Gastrocnemius medialis (tissue), 4 donors: ENCODE data around the gene TXNIP. TPM values are rescaled to one million over a fixed set of nuclear protein-coding genes. Genes with fewer than 3 reads are reported as not detected.

ENCODE experiments used
- ATAC-seq, 2 donors: fragments of 150-250 bp; one replicate each; pipeline ENCODE4 v1.9.1; 2016
- DNase-seq, 2 donors: peaks; one replicate each; pipeline ENCODE4 v3.0.0-alpha.2; 2019
- H3K27ac ChIP-seq, 4 donors: fragments of 200-600 bp; sonication (generic); 1 replicate in 1 of 4; 2 replicates in 3 of 4; pipeline ENCODE4 v1.5.1; 2016 to 2018; ENCODE audit warnings: mild to moderate bottlenecking in 2 of 4, moderate library complexity in 1 of 4
- H3K27me3 ChIP-seq, 3 donors: fragments of 200-600 bp; sonication (generic) in 2 of 3; 1 replicate in 1 of 3; 2 replicates in 2 of 3; pipeline versions ENCODE4 v1.5.1 to v1.6.0; 2016 to 2019; ENCODE audit warnings: mild to moderate bottlenecking in 1 of 3, moderate library complexity in 1 of 3
- H3K36me3 ChIP-seq, 2 donors: fragments of 200-600 bp; sonication (generic) in 1 of 2; one replicate each; pipeline ENCODE4 v1.5.1; 2017 to 2018
- H3K4me1 ChIP-seq, 2 donors: fragments of 200-600 bp; sonication (generic) in 1 of 2; one replicate each; pipeline ENCODE4 v1.5.1; 2016 to 2017; ENCODE audit warnings: mild to moderate bottlenecking in 2 of 2
- H3K4me3 ChIP-seq, 4 donors: fragments of 200-600 bp; sonication (generic) in 3 of 4; 1 replicate in 1 of 4; 2 replicates in 3 of 4; pipeline ENCODE4 v1.5.1; 2016 to 2019; ENCODE audit warnings: mild to moderate bottlenecking in 2 of 4
- H3K9me3 ChIP-seq, 3 donors: fragments of 200-600 bp; sonication (generic) in 2 of 3; 1 replicate in 1 of 3; 2 replicates in 2 of 3; pipeline ENCODE4 v1.5.1; 2016 to 2019
- POLR2A ChIP-seq, 2 donors: fragments of 450-650 bp; IDR thresholded peaks; one replicate each; pipeline ENCODE4 v1.6.1; 2017; ENCODE audit warnings: antibody characterized with exemption in 2 of 2, mild to moderate bottlenecking in 2 of 2, moderate library complexity in 2 of 2
- in situ Hi-C, 4 donors: fragments of 200-750 bp; cut with MboI; loops; one replicate each; pipeline versions ENCODE4 v1.15.0 to v1.8.0; 2017; ENCODE audit warnings: low sequenced_read_pairs in 4 of 4
- intact Hi-C: fragments of 100-400 bp; cut with DNase I; formaldehyde crosslinking; loops from one replicate; pipeline ENCODE4 v1.15.1; 2023; ENCODE audit warnings: low total_unique reads
- total RNA-seq, 4 donors: library from RNA; depleted of rRNA; stranded (reverse); fragments of >200 nt; gene quantifications; one replicate each; pipeline versions ENCODE4 v1.1.0 to v1.2.3, GENCODE V29; 2016
- TF ChIP-seq, protein P1 (sequence below), 5 experiments: fragments of 450-650 bp in 3 of 5; fragments of 200-600 bp in 2 of 5; sonication (generic) in 2 of 5; IDR thresholded peaks in 4 of 5; conservative IDR thresholded peaks in 1 of 5; 1 replicate in 4 of 5; 2 replicates in 1 of 5; pipeline ENCODE4 v1.5.1; 2016 to 2019; ENCODE audit warnings: antibody characterized with exemption in 5 of 5, mild to moderate bottlenecking in 3 of 5, moderate library complexity in 3 of 5

The TXNIP gene
- total RNA-seq, 4 donors from 2014 or later, result 1,815 to 2,839 (median 2,202) TPM

- Histone ChIP-seq H3K36me3 (no peaks in the 10 kb centered on the region), H3K4me1 (peaks cover 24% of the 10 kb centered on the region in 2 donors), H3K27me3 (no peaks in the 10 kb centered on the region), H3K9me3 (no peaks in the 10 kb centered on the region), H3K27ac (peak overlapping the region; percentile 25 to 50 (median 40)), H3K4me3 (no peak overlapping the region)
- TF ChIP-seq, protein P1, sequence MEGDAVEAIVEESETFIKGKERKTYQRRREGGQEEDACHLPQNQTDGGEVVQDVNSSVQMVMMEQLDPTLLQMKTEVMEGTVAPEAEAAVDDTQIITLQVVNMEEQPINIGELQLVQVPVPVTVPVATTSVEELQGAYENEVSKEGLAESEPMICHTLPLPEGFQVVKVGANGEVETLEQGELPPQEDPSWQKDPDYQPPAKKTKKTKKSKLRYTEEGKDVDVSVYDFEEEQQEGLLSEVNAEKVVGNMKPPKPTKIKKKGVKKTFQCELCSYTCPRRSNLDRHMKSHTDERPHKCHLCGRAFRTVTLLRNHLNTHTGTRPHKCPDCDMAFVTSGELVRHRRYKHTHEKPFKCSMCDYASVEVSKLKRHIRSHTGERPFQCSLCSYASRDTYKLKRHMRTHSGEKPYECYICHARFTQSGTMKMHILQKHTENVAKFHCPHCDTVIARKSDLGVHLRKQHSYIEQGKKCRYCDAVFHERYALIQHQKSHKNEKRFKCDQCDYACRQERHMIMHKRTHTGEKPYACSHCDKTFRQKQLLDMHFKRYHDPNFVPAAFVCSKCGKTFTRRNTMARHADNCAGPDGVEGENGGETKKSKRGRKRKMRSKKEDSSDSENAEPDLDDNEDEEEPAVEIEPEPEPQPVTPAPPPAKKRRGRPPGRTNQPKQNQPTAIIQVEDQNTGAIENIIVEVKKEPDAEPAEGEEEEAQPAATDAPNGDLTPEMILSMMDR (IDR thresholded peaks at IDR 0.05 in 4 of 5, conservative IDR thresholded peaks at IDR 0.05 in 1 of 5), result no peak
- no peak for TF ChIP-seq POLR2A (IDR thresholded peaks at IDR 0.05)
- in situ Hi-C loops, result loop anchor here (5.0 kb wide), 1 partner anchor 37 kb away; no protein-coding TSS in a partner anchor
- intact Hi-C loops, result no loop called here
- DNase-seq (no peak), ATAC-seq (no peak)
These were observed 21.2 kb downstream of the TXNIP start for GRCh38 chr1:145975216-145975615.

DNA sequence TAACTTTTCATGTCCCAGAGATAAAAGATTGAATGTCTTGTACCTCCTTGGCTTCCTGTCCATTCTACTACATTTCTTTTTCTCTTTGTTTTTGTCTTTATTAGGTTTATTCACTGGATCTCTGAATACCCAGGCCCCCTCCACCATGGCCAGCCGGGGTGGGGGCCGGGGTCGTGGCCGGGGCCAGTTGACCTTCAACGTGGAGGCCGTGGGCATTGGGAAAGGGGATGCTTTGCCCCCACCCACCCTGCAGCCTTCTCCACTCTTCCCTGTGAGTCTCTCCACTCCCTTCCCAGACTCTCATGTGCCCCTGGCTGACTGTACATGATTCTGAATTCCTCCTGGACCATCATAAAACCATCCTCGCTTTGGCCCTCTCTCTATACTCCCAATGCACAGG, 21.7 kb downstream of the TXNIP start:
- Histone ChIP-seq H3K36me3 (no peaks in the 10 kb centered on the region), H3K4me1 (peaks cover 19% of the 10 kb centered on the region in 2 donors), H3K27me3 (no peaks in the 10 kb centered on the region), H3K4me3 (no peak overlapping the region), H3K27ac (peak overlapping the region; percentile 25 to 50 (median 40)), H3K9me3 (no peaks in the 10 kb centered on the region)
- TF ChIP-seq POLR2A (IDR thresholded peaks at IDR 0.05), result no peak
- intact Hi-C loops (no loop called here), in situ Hi-C loops (loop anchor here (5.0 kb wide), 1 partner anchor 38 kb away; no protein-coding TSS in a partner anchor)
- DNase-seq (no peak), ATAC-seq (no peak)

GRCh38 chr1:145972580-145972979, 23.8 kb downstream of the TXNIP start:
- in situ Hi-C loops (no loop called here), intact Hi-C loops (no loop called here)
- no peak for DNase-seq
- no peaks in the 10 kb centered on the region for H3K9me3 ChIP-seq
- H3K36me3 ChIP-seq, result peaks cover 0 to 2% of the 10 kb centered on the region in 2 donors
- H3K4me3 ChIP-seq, result no peak overlapping the region
- no peaks in the 10 kb centered on the region for H3K27me3 ChIP-seq
- peaks cover under 1% of the 10 kb centered on the region in 2 donors for H3K4me1 ChIP-seq
- no peak for TF ChIP-seq POLR2A (IDR thresholded peaks at IDR 0.05)
- TF ChIP-seq, protein P1 (IDR thresholded peaks at IDR 0.05 in 4 of 5, conservative IDR thresholded peaks at IDR 0.05 in 1 of 5), result no peak
- no peak for ATAC-seq
- peak overlapping the region in 2 of 4 donors; percentile 34 to 42 for H3K27ac ChIP-seq

GRCh38 chr1:145967288-145967687, 29.1 kb downstream of the TXNIP start:
- in situ Hi-C loops, result no loop called here

GRCh38 chr1:145965119-145965744, 31.1 kb downstream of the TXNIP start:
- H3K9me3 ChIP-seq, result no peaks in the 10 kb centered on the region
- peak overlapping the region; percentile 67 to 82 (median 73) for H3K4me3 ChIP-seq
- ATAC-seq, result no peak
- H3K27ac ChIP-seq, result peak overlapping the region; percentile 88 to 99 (median 96)
- DNase-seq, result no peak
- H3K27me3 ChIP-seq, result no peaks in the 10 kb centered on the region
- TF ChIP-seq, protein P1 (IDR thresholded peaks at IDR 0.05 in 4 of 5, conservative IDR thresholded peaks at IDR 0.05 in 1 of 5), result no peak
- no peak for TF ChIP-seq POLR2A (IDR thresholded peaks at IDR 0.05)
- intact Hi-C loops, result loop anchor here (2.0 kb wide), 2 partner anchors 14 to 72 kb away; no protein-coding TSS in a partner anchor
- in situ Hi-C loops, result no loop called here
- H3K36me3 ChIP-seq, result peaks cover 0 to 6% of the 10 kb centered on the region in 2 donors
- peaks cover 24 to 25% of the 10 kb centered on the region in 2 donors for H3K4me1 ChIP-seq

More at GRCh38 chr1:145967288-145967687, 29.1 kb downstream of the TXNIP start:
- DNase-seq, result no peak
- TF ChIP-seq POLR2A (IDR thresholded peaks at IDR 0.05), result no peak
- TF ChIP-seq, protein P1 (IDR thresholded peaks at IDR 0.05 in 4 of 5, conservative IDR thresholded peaks at IDR 0.05 in 1 of 5), result no peak
- Histone ChIP-seq H3K27ac (no peak overlapping the region), H3K36me3 (peaks cover 0 to 6% of the 10 kb centered on the region in 2 donors), H3K27me3 (no peaks in the 10 kb centered on the region), H3K9me3 (no peaks in the 10 kb centered on the region), H3K4me1 (peaks cover 14 to 25% of the 10 kb centered on the region in 2 donors), H3K4me3 (no peak overlapping the region)
- intact Hi-C loops, result no loop called here
- ATAC-seq, result no peak
